Kidney epithelial cell (primary cell): ENCODE data around the gene ALDOB. TPM values are rescaled to one million over a fixed set of nuclear protein-coding genes. Genes with fewer than 3 reads are reported as not detected.
A peak's percentile ranks its signal among the peaks of the same experiment; 100 is the strongest.

Source experiments
- DNase-seq: peaks from one replicate; pipeline ENCODE4 v3.0.0-alpha.2; 2010; ENCODE audit warnings: low read depth
- H3K27me3 ChIP-seq: 2 replicates; pipeline ENCODE4 v1.6.0; 2011; ENCODE audit warnings: low read length; ENCODE audit not compliant: control insufficient read depth, insufficient read depth
- H3K36me3 ChIP-seq: 2 replicates; pipeline ENCODE4 v1.5.1; 2011; ENCODE audit warnings: low read length; ENCODE audit not compliant: control insufficient read depth, insufficient read depth
- H3K4me3 ChIP-seq: 2 replicates; pipeline ENCODE4 v1.5.1; 2011; ENCODE audit warnings: low read depth, mild to moderate bottlenecking, control low read depth, low read length
- CTCF ChIP-seq: IDR thresholded peaks from 2 replicates; pipeline ENCODE4 v1.5.1; 2011; ENCODE audit warnings: mild to moderate bottlenecking, moderate library complexity, low read length, control low read depth, inconsistent platforms; ENCODE audit not compliant: insufficient read depth, poor library complexity, severe bottlenecking
- total RNA-seq: library from RNA; depleted of rRNA; stranded (reverse); fragments of >200 nt; gene quantifications from 2 replicates; pipeline ENCODE4 v1.2.3, GENCODE V29; 2015

Gene ALDOB
- total RNA-seq, 1 donor from 2014 or later: not detected

GRCh38 chr9:101398068-101398929, 37.3 kb downstream of the ALDOB start, which contains the start of the genes MRPL50 and ZNF189:
MRPL50 (minus strand) TSS chr9:101398618; CDS start chr9:101398592, 26 bp downstream.
ZNF189 (plus strand) TSS chr9:101398851; CDS start chr9:101399157, 306 bp downstream.
- DNase-seq: peak; percentile 96
- TF ChIP-seq CTCF: no peak
- Histone ChIP-seq H3K4me3 (peak within 1 kb of the TSS; percentile 80), H3K36me3 (no peaks in the 10 kb centered on the region), H3K27me3 (no peaks in the 10 kb centered on the region)

GRCh38 chr9:101397746-101398067, 37.9 kb downstream of the ALDOB start:
- H3K4me3 ChIP-seq: peak overlapping the region; percentile 80
- no peaks in the 10 kb centered on the region for H3K36me3 ChIP-seq
- no peaks in the 10 kb centered on the region for H3K27me3 ChIP-seq
- no peak for DNase-seq
- TF ChIP-seq CTCF: no peak

DNA sequence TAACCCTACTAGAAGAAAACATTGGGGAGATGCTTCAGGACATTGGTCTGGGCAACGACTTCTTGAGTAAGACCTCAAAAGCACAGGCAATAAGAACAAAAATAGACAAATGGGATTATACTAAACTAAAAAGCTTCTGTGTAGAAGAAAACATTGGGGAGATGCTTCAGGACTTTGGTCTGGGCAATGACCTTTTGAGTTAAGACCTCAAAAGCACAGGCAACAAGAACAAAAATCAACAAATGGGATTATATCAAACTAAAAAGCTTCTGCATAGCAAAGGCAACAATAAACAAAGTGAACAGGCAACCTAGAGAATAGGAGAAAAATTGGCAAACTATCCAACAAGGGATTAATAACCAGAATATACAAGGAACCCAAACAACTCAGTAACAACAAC, 40.9 kb downstream of the ALDOB start:
- Histone ChIP-seq H3K27me3 (no peaks in the 10 kb centered on the region), H3K4me3 (no peak overlapping the region), H3K36me3 (no peaks in the 10 kb centered on the region)
- DNase-seq: no peak
- no peak for TF ChIP-seq CTCF

DNA sequence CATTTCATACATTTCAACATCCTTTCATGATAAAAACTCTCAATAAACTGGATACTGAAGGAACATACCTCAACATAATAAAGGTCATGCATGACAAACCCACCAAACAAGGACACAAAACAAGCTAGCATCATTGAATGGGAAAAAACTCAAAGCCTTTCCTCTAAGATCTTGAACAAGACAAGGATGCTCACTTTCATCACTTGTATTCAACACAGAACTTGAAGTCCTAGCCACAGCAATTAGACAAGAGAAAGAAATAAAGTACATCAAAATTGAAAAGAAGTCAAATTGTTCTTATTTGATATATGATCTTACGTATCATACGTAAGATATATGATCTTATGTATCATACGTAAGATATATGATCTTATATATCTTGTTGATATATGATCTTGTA, 42.4 kb downstream of the ALDOB start:
- DNase-seq: no peak
- Histone ChIP-seq H3K4me3 (no peak overlapping the region), H3K27me3 (no peaks in the 10 kb centered on the region), H3K36me3 (no peaks in the 10 kb centered on the region)
- no peak for TF ChIP-seq CTCF

GRCh38 chr9:101388507-101388993, 47.0 kb downstream of the ALDOB start:
- no peak for DNase-seq
- Histone ChIP-seq H3K36me3 (no peaks in the 10 kb centered on the region), H3K4me3 (no peak overlapping the region), H3K27me3 (no peaks in the 10 kb centered on the region)
- peak; percentile 43 for TF ChIP-seq CTCF
